Amniotic stem cell (primary cell): ENCODE data around the gene EPRS1.
"Not testable (repeated sequence)": the region's sequence is repeated elsewhere in the genome, so short reads cannot be mapped to it uniquely, and the experiment has no call there.

Experiments
- DNase-seq: peaks from one replicate; lab custom pipeline; 2025; lab: John Stamatoyannopoulos, UW

EPRS1 gene

GRCh38 chr1:220038640-220039039 lies 7.7 kb downstream of the EPRS1 start:
- no peak for DNase-seq

- not testable (repeated sequence) for DNase-seq
Measured at GRCh38 chr1:220037810-220038209, 8.5 kb downstream of the EPRS1 start.

GRCh38 chr1:220032911-220033310 lies 13.4 kb downstream of the EPRS1 start:
- no peak for DNase-seq

- DNase-seq: no peak
Measured at GRCh38 chr1:220031287-220031686, 15.0 kb downstream of the EPRS1 start.

GRCh38 chr1:220028346-220028895 lies 17.9 kb downstream of the EPRS1 start:
- no peak for DNase-seq

GRCh38 chr1:220019071-220019470 lies 27.2 kb downstream of the EPRS1 start:
- DNase-seq: no peak

- DNase-seq: no peak
Measured at GRCh38 chr1:220013497-220013896, 32.8 kb downstream of the EPRS1 start.

- peak; percentile 2 for DNase-seq
Measured at GRCh38 chr1:220012259-220012658, 34.0 kb downstream of the EPRS1 start.

- no peak for DNase-seq
Measured at GRCh38 chr1:220011620-220012019, 34.7 kb downstream of the EPRS1 start.

- DNase-seq: no peak
Measured at GRCh38 chr1:220007438-220007837, 38.9 kb downstream of the EPRS1 start.

- DNase-seq: no peak
Measured at GRCh38 chr1:220005489-220005888, 40.8 kb downstream of the EPRS1 start.

GRCh38 chr1:220003610-220004299 lies 42.5 kb downstream of the EPRS1 start:
- DNase-seq: no peak

- DNase-seq: no peak
Measured at GRCh38 chr1:220003015-220003414, 43.3 kb downstream of the EPRS1 start.

GRCh38 chr1:220001095-220001501 lies 45.2 kb downstream of the EPRS1 start:
- peak; percentile 6 for DNase-seq

- DNase-seq: no peak
Measured at GRCh38 chr1:219999821-220000220, 46.5 kb downstream of the EPRS1 start.
